Type B pancreatic cell (in vitro differentiated cells): ENCODE measurements around the gene PRIM1. TPM values are rescaled to one million over a fixed set of nuclear protein-coding genes. Genes with fewer than 3 reads are reported as not detected.
"Not testable (repeated sequence)": the region's sequence is repeated elsewhere in the genome, so short reads cannot be mapped to it uniquely, and the experiment has no call there.

Experiments
- DNase-seq: peaks from one replicate; pipeline ENCODE4 v3.0.0; 2021; ENCODE audit warnings: mixed read lengths; ENCODE audit not compliant: unreplicated experiment; ENCODE audit errors: extremely low spot score
- H3K27ac Mint-ChIP-seq: 2 replicates; pipeline ENCODE4 v1.8.0; 2021; ENCODE audit warnings: mild to moderate bottlenecking, mixed read lengths
- H3K27me3 Mint-ChIP-seq: 2 replicates; pipeline ENCODE4 v1.8.0; 2021; ENCODE audit warnings: mixed read lengths
- H3K36me3 Mint-ChIP-seq: 2 replicates; pipeline ENCODE4 v1.8.0; 2021; ENCODE audit warnings: mixed read lengths
- H3K4me1 Mint-ChIP-seq: one replicate; pipeline ENCODE4 v1.8.0; 2021; ENCODE audit warnings: mixed read lengths; ENCODE audit not compliant: unreplicated experiment
- H3K4me3 Mint-ChIP-seq: 2 replicates; pipeline ENCODE4 v1.8.0; 2021; ENCODE audit warnings: mild to moderate bottlenecking, mixed read lengths
- H3K9me3 Mint-ChIP-seq: 2 replicates; pipeline ENCODE4 v1.8.0; 2021; ENCODE audit warnings: mixed read lengths
- total RNA-seq: library from RNA; stranded (reverse); gene quantifications from 2 replicates; pipeline ENCODE4 v1.2.1, GENCODE V29; 2021; ENCODE audit warnings: low replicate concordance
- TF ChIP-seq, protein P1 (sequence below): fragments of 200-600 bp; sonication (generic); conservative IDR thresholded peaks from 2 replicates; pipeline ENCODE4 v1.5.0; 2021; ENCODE audit warnings: antibody characterized with exemption, mild to moderate bottlenecking

Gene PRIM1
- total RNA-seq, 1 donor from 2014 or later, result 27.0 TPM

DNA sequence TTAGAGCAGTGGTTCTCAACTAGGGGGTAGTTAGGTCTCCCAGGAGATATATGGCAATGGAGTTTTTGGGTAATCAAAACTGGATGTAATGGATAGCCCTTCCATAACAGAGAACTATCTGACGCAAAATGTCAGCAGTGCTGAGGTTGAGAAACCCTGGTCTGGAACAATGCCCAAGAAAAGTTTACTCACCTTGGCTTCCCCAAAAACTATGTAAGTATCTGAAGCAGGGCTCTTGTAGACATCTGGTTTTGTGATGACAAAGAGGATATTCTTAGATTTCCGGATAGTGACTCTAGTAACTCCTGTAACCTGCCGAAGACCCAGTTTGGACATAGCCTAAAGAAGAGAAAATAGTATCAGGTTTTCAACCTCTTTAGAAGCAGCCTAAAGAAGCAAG, 38.8 kb downstream of the PRIM1 start:
- Mint-ChIP-seq H3K9me3 (no peaks in the 10 kb centered on the region), H3K4me1 (peaks cover 22% of the 10 kb centered on the region), H3K27me3 (no peaks in the 10 kb centered on the region), H3K36me3 (peaks cover 48% of the 10 kb centered on the region), H3K27ac (no peak overlapping the region), H3K4me3 (no peak overlapping the region)
- TF ChIP-seq, protein P1, sequence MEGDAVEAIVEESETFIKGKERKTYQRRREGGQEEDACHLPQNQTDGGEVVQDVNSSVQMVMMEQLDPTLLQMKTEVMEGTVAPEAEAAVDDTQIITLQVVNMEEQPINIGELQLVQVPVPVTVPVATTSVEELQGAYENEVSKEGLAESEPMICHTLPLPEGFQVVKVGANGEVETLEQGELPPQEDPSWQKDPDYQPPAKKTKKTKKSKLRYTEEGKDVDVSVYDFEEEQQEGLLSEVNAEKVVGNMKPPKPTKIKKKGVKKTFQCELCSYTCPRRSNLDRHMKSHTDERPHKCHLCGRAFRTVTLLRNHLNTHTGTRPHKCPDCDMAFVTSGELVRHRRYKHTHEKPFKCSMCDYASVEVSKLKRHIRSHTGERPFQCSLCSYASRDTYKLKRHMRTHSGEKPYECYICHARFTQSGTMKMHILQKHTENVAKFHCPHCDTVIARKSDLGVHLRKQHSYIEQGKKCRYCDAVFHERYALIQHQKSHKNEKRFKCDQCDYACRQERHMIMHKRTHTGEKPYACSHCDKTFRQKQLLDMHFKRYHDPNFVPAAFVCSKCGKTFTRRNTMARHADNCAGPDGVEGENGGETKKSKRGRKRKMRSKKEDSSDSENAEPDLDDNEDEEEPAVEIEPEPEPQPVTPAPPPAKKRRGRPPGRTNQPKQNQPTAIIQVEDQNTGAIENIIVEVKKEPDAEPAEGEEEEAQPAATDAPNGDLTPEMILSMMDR, result no peak
- no peak for DNase-seq

DNA sequence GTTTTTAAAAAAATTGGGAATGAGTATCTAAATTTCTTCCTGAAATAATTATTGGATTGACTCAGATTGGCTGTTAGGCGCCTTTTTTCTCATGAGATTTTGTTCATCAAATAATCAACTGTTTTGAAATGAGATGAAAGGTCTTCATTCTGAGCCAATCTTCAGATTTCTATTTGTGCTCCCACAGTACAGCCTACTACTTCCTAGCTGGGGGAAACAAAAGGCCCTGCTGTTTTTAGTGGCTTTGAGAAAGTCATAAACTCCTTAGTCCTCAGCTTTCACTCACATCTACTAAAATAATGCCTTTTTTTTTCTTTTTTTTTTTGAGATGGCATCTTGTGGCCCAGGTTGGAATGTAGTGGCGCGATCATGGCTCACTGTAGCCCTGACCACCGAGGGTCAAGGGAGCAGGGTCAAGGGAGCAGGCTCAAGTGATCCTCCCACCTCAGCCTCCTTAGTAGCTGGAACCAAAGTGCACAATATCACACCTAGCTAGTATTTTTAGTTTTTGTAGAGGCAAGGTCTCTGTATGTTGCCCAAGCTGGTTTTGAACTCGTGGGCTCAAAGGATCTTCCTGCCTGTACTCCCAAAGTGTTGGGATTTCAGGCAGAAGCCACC, 42.3 kb downstream of the PRIM1 start:
- Mint-ChIP-seq H3K27ac (no peak overlapping the region), H3K4me1 (peaks cover 4% of the 10 kb centered on the region), H3K27me3 (no peaks in the 10 kb centered on the region), H3K36me3 (peaks cover 32% of the 10 kb centered on the region), H3K4me3 (no peak overlapping the region), H3K9me3 (no peaks in the 10 kb centered on the region)
- no peak for DNase-seq
- TF ChIP-seq, protein P1, result no peak

DNA sequence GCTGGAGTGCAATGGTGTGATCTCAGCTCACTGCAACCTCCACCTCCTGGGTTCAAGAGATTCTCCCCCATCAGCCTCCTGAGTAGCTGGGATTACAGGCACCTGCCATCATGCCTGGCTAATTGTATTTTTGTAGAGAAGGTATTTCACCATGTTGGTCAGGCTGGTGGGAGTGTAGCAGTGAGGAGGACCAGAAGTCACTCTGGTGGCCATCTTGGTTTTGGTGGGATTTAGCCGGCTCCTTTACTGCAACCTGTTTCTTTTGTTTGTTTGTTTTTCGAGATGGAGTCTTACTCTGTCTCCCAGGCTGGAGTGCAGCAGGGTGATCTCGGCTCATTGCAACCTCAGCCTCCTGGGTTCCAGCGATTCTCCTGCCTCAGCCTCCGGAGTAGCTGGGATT, 47.6 kb downstream of the PRIM1 start:
- H3K4me1 Mint-ChIP-seq, H3K27ac Mint-ChIP-seq, H3K36me3 Mint-ChIP-seq, H3K9me3 Mint-ChIP-seq, DNase-seq, H3K4me3 Mint-ChIP-seq, H3K27me3 Mint-ChIP-seq: not testable (repeated sequence)

DNA sequence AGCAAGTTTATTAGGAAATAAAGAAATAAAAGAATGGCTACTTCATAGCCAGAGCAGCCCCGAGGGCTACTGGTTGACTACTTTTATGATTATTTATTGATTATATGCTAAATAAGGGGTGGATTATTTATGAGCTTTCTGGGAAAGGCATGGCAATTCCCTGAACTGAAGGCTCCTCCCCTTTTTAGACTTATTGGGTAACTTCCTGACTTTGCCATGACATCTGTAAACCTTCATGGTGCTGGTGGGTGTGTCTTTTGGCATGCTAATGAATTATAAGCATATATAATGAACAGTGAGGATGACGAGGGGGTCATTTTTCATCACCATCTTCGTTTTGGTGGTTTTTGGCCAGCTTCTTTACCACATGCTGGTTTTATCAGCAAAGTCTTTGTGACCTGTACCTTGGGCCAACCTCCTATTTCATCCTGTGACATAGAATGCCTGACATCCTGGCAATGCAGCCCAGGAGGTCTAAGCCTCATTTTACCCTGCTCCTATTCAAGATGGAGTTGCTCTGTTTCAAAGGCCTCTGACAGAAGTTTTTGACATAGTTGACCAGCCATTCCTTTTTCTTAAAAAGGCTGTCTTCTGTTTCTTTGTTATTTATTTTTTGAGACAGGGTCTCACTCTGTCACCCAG, 53.0 kb downstream of the PRIM1 start:
- no peaks in the 10 kb centered on the region for H3K36me3 Mint-ChIP-seq
- peaks cover 10% of the 10 kb centered on the region for H3K4me1 Mint-ChIP-seq
- H3K27me3 Mint-ChIP-seq, result no peaks in the 10 kb centered on the region
- TF ChIP-seq, protein P1, result no peak
- H3K4me3 Mint-ChIP-seq, result no peak overlapping the region
- H3K27ac Mint-ChIP-seq, result no peak overlapping the region
- no peaks in the 10 kb centered on the region for H3K9me3 Mint-ChIP-seq
- DNase-seq, result no peak

DNA sequence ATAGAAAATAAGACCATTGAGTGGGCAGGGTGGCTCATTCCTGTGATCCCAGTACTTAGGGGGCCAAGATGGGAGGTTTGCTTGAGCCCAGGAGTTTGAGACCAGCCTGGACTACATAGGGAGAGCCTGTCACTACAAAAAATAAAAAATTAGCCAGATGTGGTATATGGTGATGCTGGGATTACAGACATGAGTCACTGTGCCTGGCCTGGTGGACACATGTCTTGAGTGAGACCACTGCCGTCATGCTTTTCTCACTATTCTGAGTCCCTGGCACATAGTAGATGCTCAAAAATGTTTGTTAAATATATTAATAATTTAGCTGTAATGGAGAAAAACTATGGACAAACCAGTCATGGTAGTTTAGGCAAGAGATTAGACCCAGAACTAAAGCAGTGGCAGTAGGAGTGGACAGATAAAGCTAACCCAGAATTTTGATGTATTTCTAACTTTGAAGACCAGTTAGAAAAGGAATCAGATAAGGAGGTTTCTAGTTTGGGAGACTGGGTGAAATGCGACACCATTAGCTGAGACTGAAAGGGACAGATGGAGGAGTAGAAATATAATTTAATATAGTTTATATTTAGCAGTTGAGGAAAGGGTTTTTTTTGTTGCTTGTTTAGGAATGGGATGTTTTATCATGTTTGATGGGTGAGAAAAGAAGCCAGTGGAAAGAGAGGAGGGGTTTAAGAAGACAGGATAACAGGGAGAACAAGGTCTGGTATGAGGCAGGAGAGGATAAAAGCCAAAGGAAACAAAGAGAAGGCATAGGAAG, 56.6 kb downstream of the PRIM1 start:
- Mint-ChIP-seq H3K4me1 (peaks cover 10% of the 10 kb centered on the region), H3K27ac (peak overlapping the region; percentile 3), H3K36me3 (no peaks in the 10 kb centered on the region), H3K9me3 (no peaks in the 10 kb centered on the region), H3K4me3 (no peak overlapping the region), H3K27me3 (no peaks in the 10 kb centered on the region)
- no peak for DNase-seq
- TF ChIP-seq, protein P1, result no peak

DNA sequence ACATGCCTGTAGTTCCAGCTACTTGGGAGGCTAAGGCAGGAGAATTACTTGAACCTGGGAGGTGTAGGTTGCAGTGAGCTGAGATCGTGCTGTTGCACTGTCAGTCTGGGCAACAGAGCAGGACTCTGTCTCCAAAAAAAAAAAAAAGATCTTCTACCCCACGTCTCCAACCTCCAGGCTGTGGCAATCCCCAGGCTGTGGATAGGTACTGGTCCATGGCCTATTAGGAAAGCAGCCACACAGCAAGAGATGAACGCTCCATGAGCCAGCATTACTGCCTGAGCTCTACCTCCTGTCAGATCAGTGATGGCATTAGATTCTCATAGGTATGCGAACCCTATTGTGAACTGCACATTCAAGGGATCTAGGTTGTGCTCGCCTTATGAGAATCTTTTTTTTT, 58.0 kb downstream of the PRIM1 start:
- no peaks in the 10 kb centered on the region for H3K36me3 Mint-ChIP-seq
- no peak for DNase-seq
- H3K4me1 Mint-ChIP-seq, result peaks cover 10% of the 10 kb centered on the region
- no peak overlapping the region for H3K4me3 Mint-ChIP-seq
- no peak overlapping the region for H3K27ac Mint-ChIP-seq
- no peaks in the 10 kb centered on the region for H3K27me3 Mint-ChIP-seq
- TF ChIP-seq, protein P1, result no peak
- H3K9me3 Mint-ChIP-seq, result no peaks in the 10 kb centered on the region
